GM23338 (cell line): ENCODE measurements around the gene SH3BP4. TPM values are rescaled to one million over a fixed set of nuclear protein-coding genes. Genes with fewer than 3 reads are reported as not detected.

Source experiments
- ATAC-seq: fragments of 200-7000 bp; cut with Tn5 transposase; 3 replicates; pipeline ENCODE4 v1.9.1; 2020
- DNase-seq: peaks from one replicate; pipeline ENCODE4 v3.0.0-alpha.2; 2015; ENCODE audit warnings: low spot score
- H2AFZ ChIP-seq: fragments of 200-600 bp; sonication (generic); 2 replicates; pipeline ENCODE4 v1.8.0; 2016; ENCODE audit warnings: antibody characterized with exemption, mild to moderate bottlenecking, moderate library complexity
- H3F3A ChIP-seq: fragments of 200-600 bp; sonication (generic); replicated peaks from 2 replicates; pipeline ENCODE4 v1.8.0; 2017; ENCODE audit warnings: antibody characterized with exemption, mixed run types, low read depth
- H3K27ac ChIP-seq: fragments of 200-600 bp; sonication (generic); 2 replicates; pipeline ENCODE4 v1.6.1; 2016; ENCODE audit warnings: low read depth
- H3K27me3 ChIP-seq: fragments of 200-600 bp; sonication (generic); 2 replicates; pipeline ENCODE4 v1.8.0; 2016; ENCODE audit warnings: mild to moderate bottlenecking, mixed run types, moderate library complexity; ENCODE audit not compliant: insufficient read depth
- H3K36me3 ChIP-seq: fragments of 200-600 bp; sonication (generic); 2 replicates; pipeline ENCODE4 v1.8.0; 2016; ENCODE audit warnings: mild to moderate bottlenecking; ENCODE audit not compliant: insufficient read depth
- H3K4me1 ChIP-seq: fragments of 200-600 bp; sonication (generic); 2 replicates; pipeline ENCODE4 v1.8.0; 2016; ENCODE audit warnings: mild to moderate bottlenecking, moderate library complexity; ENCODE audit not compliant: insufficient read depth
- H3K4me2 ChIP-seq: fragments of 200-600 bp; sonication (generic); 2 replicates; pipeline ENCODE4 v1.7.1; 2017; ENCODE audit warnings: mixed run types
- H3K4me3 ChIP-seq: fragments of 200-600 bp; sonication (generic); 2 replicates; pipeline ENCODE4 v1.6.1; 2016; ENCODE audit warnings: mixed run types
- H3K79me2 ChIP-seq: fragments of 200-600 bp; sonication (generic); replicated peaks from 2 replicates; pipeline ENCODE4 v1.8.0; 2017; ENCODE audit warnings: mild to moderate bottlenecking; ENCODE audit not compliant: insufficient read depth
- H3K9me2 ChIP-seq: fragments of 200-600 bp; sonication (generic); 2 replicates; pipeline ENCODE4 v1.8.0; 2017; ENCODE audit not compliant: insufficient read depth
- H4K20me1 ChIP-seq: fragments of 200-600 bp; sonication (generic); replicated peaks from 2 replicates; pipeline ENCODE4 v1.8.0; 2017; ENCODE audit warnings: mild to moderate bottlenecking; ENCODE audit not compliant: insufficient read depth
- H3K27ac Mint-ChIP-seq: 2 replicates; pipeline ENCODE4 v1.8.0; 2020; ENCODE audit warnings: inconsistent platforms, mild to moderate bottlenecking, moderate library complexity, mixed read lengths
- H3K27me3 Mint-ChIP-seq: 3 replicates; pipeline ENCODE4 v1.8.0; 2022; ENCODE audit warnings: low read depth, mild to moderate bottlenecking, moderate library complexity, mixed read lengths, inconsistent platforms; ENCODE audit not compliant: insufficient read depth, poor library complexity
- H3K36me3 Mint-ChIP-seq: 3 replicates; pipeline ENCODE4 v1.8.0; 2021; ENCODE audit warnings: low read depth, mild to moderate bottlenecking, inconsistent platforms, moderate library complexity, mixed read lengths
- H3K4me1 Mint-ChIP-seq: 3 replicates; pipeline ENCODE4 v1.8.0; 2020; ENCODE audit warnings: mild to moderate bottlenecking, inconsistent platforms, mixed read lengths
- H3K4me3 Mint-ChIP-seq: 3 replicates; pipeline ENCODE4 v1.8.0; 2021; ENCODE audit warnings: moderate library complexity, mild to moderate bottlenecking, inconsistent platforms, mixed read lengths
- H3K9me3 Mint-ChIP-seq: 3 replicates; pipeline ENCODE4 v1.8.0; 2020; ENCODE audit warnings: moderate library complexity, mild to moderate bottlenecking, inconsistent platforms, mixed read lengths
- EZH2phosphoT487 ChIP-seq: fragments of 200-600 bp; sonication (generic); IDR thresholded peaks from one replicate; pipeline ENCODE4 v1.8.1; 2018; ENCODE audit warnings: antibody characterized with exemption; ENCODE audit not compliant: unreplicated experiment
- JUNB ChIP-seq: IDR thresholded peaks from one replicate; pipeline ENCODE4 v1.6.1; 2016; ENCODE audit warnings: antibody characterized with exemption; ENCODE audit not compliant: unreplicated experiment
- POLR2AphosphoS5 ChIP-seq: IDR thresholded peaks from 2 replicates; pipeline ENCODE4 v1.6.1; 2016; ENCODE audit warnings: antibody characterized with exemption, low read depth
- ZNF114 ChIP-seq: fragments of 250-450 bp; sonication (Bioruptor Pico); IDR thresholded peaks from 2 replicates; pipeline ENCODE4 v1.5.0; 2020; ENCODE audit warnings: mild to moderate bottlenecking, moderate library complexity
- ZNF331 ChIP-seq: fragments of 250-450 bp; sonication (Bioruptor Pico); IDR thresholded peaks from 2 replicates; pipeline ENCODE4 v1.5.0; 2020; ENCODE audit warnings: low read depth, mild to moderate bottlenecking, moderate library complexity
- ZNF462 ChIP-seq: fragments of 250-450 bp; sonication (Bioruptor Pico); IDR thresholded peaks from 2 replicates; pipeline ENCODE4 v1.5.0; 2020; ENCODE audit warnings: mild to moderate bottlenecking, moderate library complexity
- polyA plus RNA-seq: library from polyadenylated mRNA; unstranded; fragments of >200 nt; fragmentation: Nextera tagmentation; extraction: Ambion mirVana; gene quantifications from 2 replicates; pipeline ENCODE4 v1.2.1, GENCODE V29; 2016
- total RNA-seq: library from RNA; depleted of rRNA; stranded (reverse); fragments of >200 nt; shearing (Covaris generic); gene quantifications from 2 replicates; pipeline ENCODE4 v1.2.3, GENCODE V29; 2014
- TF ChIP-seq, protein P1 (sequence below), 2 experiments: fragments of 200-600 bp in 1 of 2; sonication (generic) in 1 of 2; conservative IDR thresholded peaks; 2 replicates each; pipeline versions ENCODE4 v1.5.1 to v1.6.1; 2016 to 2017; ENCODE audit warnings: antibody characterized with exemption in 2 of 2, low read depth in 2 of 2, mild to moderate bottlenecking in 2 of 2, moderate library complexity in 1 of 2

Gene SH3BP4
- total and polyA plus RNA-seq, 2 experiments from 2014 or later = 15.6 to 50.9 TPM

DNA sequence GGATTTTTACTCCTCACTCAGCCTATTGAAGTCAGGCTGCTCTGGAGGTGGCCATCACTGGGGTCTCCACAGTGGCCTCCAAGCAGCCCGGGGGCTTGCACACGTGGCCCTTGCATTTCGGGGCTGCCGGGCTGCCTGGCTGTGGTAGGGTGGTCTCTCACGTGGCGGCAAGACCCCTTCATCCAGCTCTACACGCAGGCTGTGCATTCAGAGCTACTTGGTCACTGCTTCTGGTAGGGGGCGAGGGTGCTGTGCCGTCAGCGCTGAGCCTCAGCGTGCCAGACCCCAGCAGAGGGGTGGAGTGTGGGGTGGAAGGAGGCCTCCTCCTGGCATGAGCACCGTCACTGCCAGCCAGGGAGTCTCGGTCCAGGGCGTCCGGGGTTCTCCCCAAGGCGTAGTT is 80.6 kb downstream of the SH3BP4 start (continued):
- no peak for TF ChIP-seq ZNF462 (CRISPR knock-in tag)

DNA sequence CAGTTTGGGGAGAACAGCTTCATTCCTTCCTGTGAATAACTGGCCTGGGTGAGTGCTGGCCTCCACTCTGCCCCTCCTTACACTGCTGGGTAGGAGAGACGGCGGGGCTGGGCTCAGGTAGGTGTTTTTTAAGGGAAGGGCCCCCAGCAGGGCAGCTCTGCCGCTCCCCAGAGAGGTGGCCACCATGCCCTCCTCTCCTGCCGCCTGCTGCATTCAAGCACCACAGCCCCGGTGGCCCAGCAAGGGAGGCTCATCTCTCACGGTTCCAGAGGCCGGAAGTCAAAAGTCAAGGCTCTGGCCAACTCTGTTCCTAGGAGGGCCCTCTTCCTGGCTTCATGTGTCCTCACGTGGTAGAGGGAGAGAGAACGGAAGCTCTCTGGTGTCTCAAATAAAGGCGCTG is 81.1 kb downstream of the SH3BP4 start:
- Histone ChIP-seq H2AFZ (no peak overlapping the region), H4K20me1 (no peaks in the 10 kb centered on the region; the same call in none of the 2 replicates), H3F3A (no peaks in the 10 kb centered on the region), H3K9me2 (no peaks in the 10 kb centered on the region), H3K27me3 (no peaks in the 10 kb centered on the region), H3K36me3 (0 out of 2 replicates have a peak, but pooled peaks cover 8% of the 10 kb centered on the region), H3K4me3 (no peak overlapping the region), H3K4me1 (no peaks in the 10 kb centered on the region), H3K4me2 (no peak overlapping the region), H3K79me2 (peaks cover 34% of the 10 kb centered on the region), H3K27ac (no peak overlapping the region)
- Mint-ChIP-seq H3K4me3 (no peak overlapping the region), H3K4me1 (peaks cover 14% of the 10 kb centered on the region), H3K27ac (no peak overlapping the region), H3K27me3 (peaks cover 7% of the 10 kb centered on the region), H3K36me3 (peaks cover 5% of the 10 kb centered on the region), H3K9me3 (no peaks in the 10 kb centered on the region)
- TF ChIP-seq ZNF114 (CRISPR knock-in tag) (no peak), EZH2phosphoT487 (no peak), POLR2AphosphoS5 (no peak), ZNF331 (CRISPR knock-in tag) (no peak), ZNF462 (CRISPR knock-in tag) (no peak), JUNB (no peak)
- TF ChIP-seq, protein P1, sequence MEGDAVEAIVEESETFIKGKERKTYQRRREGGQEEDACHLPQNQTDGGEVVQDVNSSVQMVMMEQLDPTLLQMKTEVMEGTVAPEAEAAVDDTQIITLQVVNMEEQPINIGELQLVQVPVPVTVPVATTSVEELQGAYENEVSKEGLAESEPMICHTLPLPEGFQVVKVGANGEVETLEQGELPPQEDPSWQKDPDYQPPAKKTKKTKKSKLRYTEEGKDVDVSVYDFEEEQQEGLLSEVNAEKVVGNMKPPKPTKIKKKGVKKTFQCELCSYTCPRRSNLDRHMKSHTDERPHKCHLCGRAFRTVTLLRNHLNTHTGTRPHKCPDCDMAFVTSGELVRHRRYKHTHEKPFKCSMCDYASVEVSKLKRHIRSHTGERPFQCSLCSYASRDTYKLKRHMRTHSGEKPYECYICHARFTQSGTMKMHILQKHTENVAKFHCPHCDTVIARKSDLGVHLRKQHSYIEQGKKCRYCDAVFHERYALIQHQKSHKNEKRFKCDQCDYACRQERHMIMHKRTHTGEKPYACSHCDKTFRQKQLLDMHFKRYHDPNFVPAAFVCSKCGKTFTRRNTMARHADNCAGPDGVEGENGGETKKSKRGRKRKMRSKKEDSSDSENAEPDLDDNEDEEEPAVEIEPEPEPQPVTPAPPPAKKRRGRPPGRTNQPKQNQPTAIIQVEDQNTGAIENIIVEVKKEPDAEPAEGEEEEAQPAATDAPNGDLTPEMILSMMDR (conservative IDR thresholded peaks at IDR 0.05; ENCODE audit: low read depth in 2 of 2) = no peak
- ATAC-seq (no peak; the same call in 1 of the 3 replicates), DNase-seq (no peak)
